Measurements from ENCODE around the gene MAPRE3. TPM values are rescaled to one million over a fixed set of nuclear protein-coding genes. Genes with fewer than 3 reads are reported as not detected.

MAPRE3 gene
- total RNA-seq, 1 donor: 5.3 TPM

GRCh38 chr2:26940001-26940400 lies 30.4 kb upstream of the MAPRE3 start:
- no peak for DNase-seq (ENCODE audit: low read depth)
- no peak for TF ChIP-seq CTCF (IDR thresholded peaks at IDR 0.05; ENCODE audit: insufficient read depth, low read length)

GRCh38 chr2:26941486-26941885 lies 29.0 kb upstream of the MAPRE3 start:
- no peak for TF ChIP-seq CTCF (IDR thresholded peaks at IDR 0.05; ENCODE audit: insufficient read depth, low read length)
- H3K4me3 ChIP-seq (ENCODE audit: low read depth, low read length): no peak overlapping the region
- no peak for DNase-seq (ENCODE audit: low read depth)

More at GRCh38 chr2:26940001-26940400, 30.4 kb upstream of the MAPRE3 start:
- H3K4me3 ChIP-seq (ENCODE audit: low read depth, low read length): no peak overlapping the region

- H3K4me3 ChIP-seq (ENCODE audit: low read depth, low read length): no peak overlapping the region
- DNase-seq (ENCODE audit: low read depth): peak; percentile 60
- TF ChIP-seq CTCF (IDR thresholded peaks at IDR 0.05; ENCODE audit: insufficient read depth, low read length): peak; percentile 81
These were observed 27.7 kb upstream of the MAPRE3 start for GRCh38 chr2:26942543-26943295.

- DNase-seq (ENCODE audit: low read depth): no peak
- H3K4me3 ChIP-seq (ENCODE audit: low read depth, low read length): no peak overlapping the region
- TF ChIP-seq CTCF (IDR thresholded peaks at IDR 0.05; ENCODE audit: insufficient read depth, low read length): no peak
These were observed 24.3 kb upstream of the MAPRE3 start for GRCh38 chr2:26945991-26946750.

- DNase-seq (ENCODE audit: low read depth): peak; percentile 36
- TF ChIP-seq CTCF (IDR thresholded peaks at IDR 0.05; ENCODE audit: insufficient read depth, low read length): no peak
- no peak overlapping the region for H3K4me3 ChIP-seq (ENCODE audit: low read depth, low read length)
These were observed 23.3 kb upstream of the MAPRE3 start for GRCh38 chr2:26946841-26947784.

- DNase-seq (ENCODE audit: low read depth): no peak
- H3K4me3 ChIP-seq (ENCODE audit: low read depth, low read length): no peak overlapping the region
- no peak for TF ChIP-seq CTCF (IDR thresholded peaks at IDR 0.05; ENCODE audit: insufficient read depth, low read length)
These were observed 21.6 kb upstream of the MAPRE3 start for GRCh38 chr2:26948800-26949199.
